H1 (cell line): ENCODE results near the gene NADK. TPM values are rescaled to one million over a fixed set of nuclear protein-coding genes. Genes with fewer than 3 reads are reported as not detected.

Experiments
- CTCF ChIA-PET: fragments of 300-600 bp; sonication (Branson Sonifier 250); formaldehyde crosslinking; loops from one replicate; lab custom pipeline; 2021; ENCODE audit not compliant: partially characterized antibody; lab: Charles Lee
- POLR2A ChIA-PET: fragments of 300-600 bp; sonication (Branson Sonifier 250); formaldehyde crosslinking; loops from one replicate; lab custom pipeline; 2021; ENCODE audit warnings: inconsistent platforms; ENCODE audit not compliant: partially characterized antibody; lab: Charles Lee
- DNase-seq, 2 experiments: peaks; one replicate each; pipeline versions ENCODE4 v3.0.0 to v3.0.0-alpha.2; 2010 to 2022; ENCODE audit warnings: low spot score in 2 of 2, low read depth in 1 of 2, mixed read lengths in 1 of 2
- FAIRE-seq: peaks from 2 replicates; lab custom pipeline; 2011; peaks lifted over from hg19 to GRCh38; lab: Jason Lieb, UNC
- H2AFZ ChIP-seq: 2 replicates; pipeline ENCODE4 v1.8.1; 2012; ENCODE audit warnings: low read length, inconsistent platforms
- H2AK5ac ChIP-seq: 2 replicates; pipeline ENCODE4 v1.6.1; 2013; ENCODE audit warnings: low read depth, low read length
- H2BK120ac ChIP-seq: replicated peaks from 2 replicates; pipeline ENCODE3; 2013; ENCODE audit warnings: low read depth, low read length, inconsistent platforms
- H2BK12ac ChIP-seq: 2 replicates; pipeline ENCODE4 v1.6.1; 2013; ENCODE audit warnings: low read depth, low read length
- H2BK15ac ChIP-seq: 2 replicates; pipeline ENCODE4 v1.6.1; 2013; ENCODE audit warnings: low read length
- H2BK20ac ChIP-seq: 2 replicates; pipeline ENCODE4 v1.6.1; 2013; ENCODE audit warnings: low read length
- H2BK5ac ChIP-seq: 2 replicates; pipeline ENCODE4 v1.6.1; 2013; ENCODE audit warnings: low read depth, low read length
- H3K14ac ChIP-seq: 2 replicates; pipeline ENCODE4 v1.6.1; 2013; ENCODE audit warnings: inconsistent platforms; ENCODE audit not compliant: insufficient read length
- H3K18ac ChIP-seq: 2 replicates; pipeline ENCODE4 v1.6.1; 2013; ENCODE audit warnings: low read length; ENCODE audit errors: extremely low read depth
- H3K23ac ChIP-seq: 2 replicates; pipeline ENCODE4 v1.6.1; 2013; ENCODE audit warnings: inconsistent platforms; ENCODE audit not compliant: insufficient read length
- H3K23me2 ChIP-seq: 2 replicates; pipeline ENCODE4 v1.6.1; 2013; ENCODE audit warnings: low read depth, low read length
- H3K27ac ChIP-seq: 2 replicates; pipeline ENCODE4 v1.6.1; 2011; ENCODE audit warnings: low read depth, low read length, inconsistent platforms
- H3K27me3 ChIP-seq, 4 experiments: replicated peaks in 1 of 4; 1 replicate in 1 of 4; 2 replicates in 3 of 4; pipeline versions ENCODE4 v1.6.1 to v1.8.1; 2011 to 2013; ENCODE audit warnings: low read length in 3 of 4, mild to moderate bottlenecking in 3 of 4, inconsistent platforms in 2 of 4, mixed read lengths in 2 of 4, moderate library complexity in 1 of 4; ENCODE audit not compliant: control insufficient read depth in 3 of 4, insufficient read depth in 3 of 4; ENCODE audit errors: extremely low read depth in 1 of 4
- H3K36me3 ChIP-seq, 4 experiments: 2 replicates each; pipeline versions ENCODE4 v1.6.1 to v1.8.1; 2011 to 2013; ENCODE audit warnings: mild to moderate bottlenecking in 4 of 4, low read length in 3 of 4, moderate library complexity in 2 of 4, control low read depth in 1 of 4, inconsistent platforms in 1 of 4; ENCODE audit not compliant: insufficient read depth in 4 of 4, control insufficient read depth in 2 of 4
- H3K4ac ChIP-seq: replicated peaks from 2 replicates; pipeline ENCODE3; 2013; ENCODE audit warnings: low read length, low read depth, mixed read lengths, inconsistent platforms; ENCODE audit not compliant: insufficient read length
- H3K4me1 ChIP-seq, 4 experiments: replicated peaks in 1 of 4; 1 replicate in 1 of 4; 2 replicates in 3 of 4; pipeline versions ENCODE4 v1.6.1 to v1.8.1; 2011 to 2013; ENCODE audit warnings: low read length in 3 of 4, inconsistent platforms in 2 of 4, mixed read lengths in 1 of 4; ENCODE audit not compliant: insufficient read depth in 4 of 4, control insufficient read depth in 3 of 4
- H3K4me2 ChIP-seq, 2 experiments: 2 replicates each; pipeline versions ENCODE4 v1.6.1 to v1.8.1; 2011 to 2013; ENCODE audit warnings: low read depth in 2 of 2, low read length in 2 of 2, control low read depth in 1 of 2, inconsistent platforms in 1 of 2, mild to moderate bottlenecking in 1 of 2; ENCODE audit not compliant: insufficient read depth in 1 of 2
- H3K4me3 ChIP-seq, 4 experiments: fragments of 200-600, 300-600 bp in 1 of 4; sonication (generic), shearing (Covaris generic), sonication (Bioruptor Twin) in 1 of 4; 2 replicates each; pipeline versions ENCODE4 v1.5.1 to v1.8.1; 2011 to 2016; ENCODE audit warnings: low read length in 4 of 4, low read depth in 3 of 4, control low read depth in 2 of 4, inconsistent platforms in 2 of 4, mild to moderate bottlenecking in 2 of 4, mixed read lengths in 1 of 4, moderate library complexity in 1 of 4; ENCODE audit not compliant: insufficient read depth in 2 of 4; ENCODE audit errors: extremely low read depth in 1 of 4
- H3K56ac ChIP-seq: replicated peaks from 2 replicates; pipeline ENCODE3; 2013; ENCODE audit warnings: low read depth, mild to moderate bottlenecking, mixed read lengths, low read length, inconsistent platforms; ENCODE audit not compliant: insufficient read length
- H3K79me1 ChIP-seq: 2 replicates; pipeline ENCODE4 v1.6.1; 2013; ENCODE audit warnings: low read depth, low read length, control low read depth
- H3K79me2 ChIP-seq, 2 experiments: 2 replicates each; pipeline versions ENCODE4 v1.6.1 to v1.8.1; 2012 to 2013; ENCODE audit warnings: low read length in 2 of 2, mild to moderate bottlenecking in 2 of 2, inconsistent platforms in 1 of 2; ENCODE audit not compliant: insufficient read depth in 2 of 2, control insufficient read depth in 1 of 2
- H3K9ac ChIP-seq, 4 experiments: replicated peaks in 1 of 4; 1 replicate in 1 of 4; 2 replicates in 3 of 4; pipeline versions ENCODE4 v1.6.1 to v1.8.1; 2011 to 2013; ENCODE audit warnings: low read depth in 3 of 4, low read length in 3 of 4, control low read depth in 2 of 4, mild to moderate bottlenecking in 2 of 4, moderate library complexity in 2 of 4, inconsistent platforms in 1 of 4; ENCODE audit errors: extremely low read depth in 1 of 4
- H3K9me3 ChIP-seq, 2 experiments: 2 replicates each; pipeline versions ENCODE4 v1.6.1 to v1.8.1; 2012 to 2013; ENCODE audit warnings: mild to moderate bottlenecking in 2 of 2, moderate library complexity in 2 of 2, control low read depth in 1 of 2, inconsistent platforms in 1 of 2, low read depth in 1 of 2, low read length in 1 of 2, mixed read lengths in 1 of 2; ENCODE audit not compliant: insufficient read depth in 2 of 2
- H4K20me1 ChIP-seq, 2 experiments: replicated peaks in 1 of 2; 2 replicates each; pipeline versions ENCODE3 to v1.8.1; 2011 to 2013; ENCODE audit warnings: inconsistent platforms in 2 of 2, low read length in 2 of 2, mild to moderate bottlenecking in 1 of 2; ENCODE audit not compliant: insufficient read depth in 2 of 2, control insufficient read depth in 1 of 2
- H4K5ac ChIP-seq: 2 replicates; pipeline ENCODE4 v1.6.1; 2013; ENCODE audit warnings: low read length, low read depth, mixed read lengths, inconsistent platforms; ENCODE audit not compliant: insufficient read length
- H4K8ac ChIP-seq: 2 replicates; pipeline ENCODE4 v1.8.0; 2013; ENCODE audit warnings: mild to moderate bottlenecking, moderate library complexity, low read length, inconsistent platforms; ENCODE audit not compliant: insufficient read depth; ENCODE audit errors: extremely low read depth
- H4K91ac ChIP-seq: replicated peaks from 2 replicates; pipeline ENCODE3; 2013; ENCODE audit warnings: low read length, mixed read lengths, inconsistent platforms; ENCODE audit not compliant: insufficient read length
- WGBS, 2 experiments: shearing (Covaris generic) in 1 of 2; methylation state at CpG; one replicate each; pipeline versions ENCODE4 v1.1.6 to v1.1.7; 2013 to 2015; ENCODE audit warnings: low lambda C conversion rate in 2 of 2, mixed read lengths in 2 of 2, inconsistent platforms in 1 of 2, low coverage in 1 of 2, missing lambda C conversion rate in 1 of 2; ENCODE audit not compliant: insufficient replicate concordance in 2 of 2, insufficient coverage in 1 of 2, insufficient read length in 1 of 2; ENCODE audit errors: extremely low coverage in 1 of 2, missing lambda C conversion rate in 1 of 2; 5-methylcytosine and 5-hydroxymethylcytosine counted together
- polyA plus RNA-seq, 7 experiments: library from polyadenylated mRNA; depleted of rRNA in 3 of 7; stranded (reverse) in 5 of 7; unstranded in 2 of 7; fragments of >200 nt in 5 of 7; fragments of 200-250 nt in 2 of 7; gene quantifications; 1 replicate in 5 of 7; 2 replicates in 1 of 7; 4 replicates in 1 of 7; pipeline versions ENCODE4 v1.2.1 to v1.2.3, GENCODE V29; 2011 to 2013; ENCODE audit warnings: missing spikeins in 2 of 7, mixed read lengths in 2 of 7
- total RNA-seq: library from RNA; stranded (reverse); fragmentation: NEBNext Ultra II Directional; extraction: Animal tissue kit (Norgen Biotek cat#: 25700); gene quantifications from 2 replicates; pipeline ENCODE4 v1.2.1, GENCODE V29; 2021

NADK gene
- total and polyA plus RNA-seq, 2 of the 8 experiments (the other 6 are each of a cell fraction or from before 2014, with no cell fraction given): 78.0 to 89.7 TPM

GRCh38 chr1:1773874-1774273, 4.4 kb downstream of the NADK start:
- peaks cover 22 to 82% of the 10 kb centered on the region in 2 experiments for H3K79me2 ChIP-seq
- H3K23ac ChIP-seq: no peak overlapping the region
- H3K27ac ChIP-seq: no peak overlapping the region
- CTCF ChIA-PET: interaction anchor here (1.0 to 1.5 kb wide), 6 partner anchors 14 to 135 kb away, joined by 3 to 7 read pairs (median 4); no protein-coding TSS in a partner anchor
- H3K4me2 ChIP-seq: no peak overlapping the region
- no peak overlapping the region for H4K5ac ChIP-seq
- no peak overlapping the region for H3K14ac ChIP-seq
- no peak overlapping the region for H3K56ac ChIP-seq
- H2BK5ac ChIP-seq: no peak overlapping the region
- no peak overlapping the region for H2BK120ac ChIP-seq
- POLR2A ChIA-PET: interaction anchor here (0.8 kb wide), 1 partner anchor 8 kb away, joined by 5 read pairs; no protein-coding TSS in a partner anchor
- H3K79me1 ChIP-seq: peaks cover 15% of the 10 kb centered on the region
- H3K4me3 ChIP-seq: no peak overlapping the region
- 93% methylated on average over 4 of the region's 4 CpGs; no CpG with 5 or more reads in 1 of the 2 experiments for WGBS, 2 experiments
- H3K27me3 ChIP-seq: no peaks in the 10 kb centered on the region
- H3K9ac ChIP-seq: no peak overlapping the region
- peaks cover 1 to 8% (median 3%) of the 10 kb centered on the region in 4 experiments; a peak in 5 of 7 replicates for H3K4me1 ChIP-seq
- H2BK20ac ChIP-seq: no peak overlapping the region
- H2BK15ac ChIP-seq: no peak overlapping the region
- FAIRE-seq (no peak), DNase-seq (no peak)
- H2BK12ac ChIP-seq: no peak overlapping the region
- H2AFZ ChIP-seq: no peak overlapping the region
- H4K91ac ChIP-seq: no peak overlapping the region
- H4K8ac ChIP-seq: no peak overlapping the region
- no peaks in the 10 kb centered on the region for H3K9me3 ChIP-seq
- no peak overlapping the region for H2AK5ac ChIP-seq
- H3K18ac ChIP-seq: no peak overlapping the region
- H3K23me2 ChIP-seq: peaks cover 4% of the 10 kb centered on the region; the same call in 1 of the 2 replicates
- no peak overlapping the region for H3K4ac ChIP-seq
- H3K36me3 ChIP-seq: peaks cover 0 to 17% (median 9%) of the 10 kb centered on the region in 4 experiments; a peak in 4 of 8 replicates
- H4K20me1 ChIP-seq: peaks cover 11 to 16% of the 10 kb centered on the region in 2 experiments
